GM23338 (cell line): ENCODE data around the gene PSKH1. TPM values are rescaled to one million over a fixed set of nuclear protein-coding genes. Genes with fewer than 3 reads are reported as not detected.

Source experiments
- ATAC-seq: fragments of 200-7000 bp; cut with Tn5 transposase; 3 replicates; pipeline ENCODE4 v1.9.1; 2020
- DNase-seq: peaks from one replicate; pipeline ENCODE4 v3.0.0-alpha.2; 2015; ENCODE audit warnings: low spot score
- H2AFZ ChIP-seq: fragments of 200-600 bp; sonication (generic); 2 replicates; pipeline ENCODE4 v1.8.0; 2016; ENCODE audit warnings: antibody characterized with exemption, mild to moderate bottlenecking, moderate library complexity
- H3F3A ChIP-seq: fragments of 200-600 bp; sonication (generic); replicated peaks from 2 replicates; pipeline ENCODE4 v1.8.0; 2017; ENCODE audit warnings: antibody characterized with exemption, mixed run types, low read depth
- H3K27ac ChIP-seq: fragments of 200-600 bp; sonication (generic); 2 replicates; pipeline ENCODE4 v1.6.1; 2016; ENCODE audit warnings: low read depth
- H3K27me3 ChIP-seq: fragments of 200-600 bp; sonication (generic); 2 replicates; pipeline ENCODE4 v1.8.0; 2016; ENCODE audit warnings: mild to moderate bottlenecking, mixed run types, moderate library complexity; ENCODE audit not compliant: insufficient read depth
- H3K36me3 ChIP-seq: fragments of 200-600 bp; sonication (generic); 2 replicates; pipeline ENCODE4 v1.8.0; 2016; ENCODE audit warnings: mild to moderate bottlenecking; ENCODE audit not compliant: insufficient read depth
- H3K4me1 ChIP-seq: fragments of 200-600 bp; sonication (generic); 2 replicates; pipeline ENCODE4 v1.8.0; 2016; ENCODE audit warnings: mild to moderate bottlenecking, moderate library complexity; ENCODE audit not compliant: insufficient read depth
- H3K4me2 ChIP-seq: fragments of 200-600 bp; sonication (generic); 2 replicates; pipeline ENCODE4 v1.7.1; 2017; ENCODE audit warnings: mixed run types
- H3K4me3 ChIP-seq: fragments of 200-600 bp; sonication (generic); 2 replicates; pipeline ENCODE4 v1.6.1; 2016; ENCODE audit warnings: mixed run types
- H3K79me2 ChIP-seq: fragments of 200-600 bp; sonication (generic); replicated peaks from 2 replicates; pipeline ENCODE4 v1.8.0; 2017; ENCODE audit warnings: mild to moderate bottlenecking; ENCODE audit not compliant: insufficient read depth
- H3K9me2 ChIP-seq: fragments of 200-600 bp; sonication (generic); 2 replicates; pipeline ENCODE4 v1.8.0; 2017; ENCODE audit not compliant: insufficient read depth
- H4K20me1 ChIP-seq: fragments of 200-600 bp; sonication (generic); replicated peaks from 2 replicates; pipeline ENCODE4 v1.8.0; 2017; ENCODE audit warnings: mild to moderate bottlenecking; ENCODE audit not compliant: insufficient read depth
- H3K27ac Mint-ChIP-seq: 2 replicates; pipeline ENCODE4 v1.8.0; 2020; ENCODE audit warnings: inconsistent platforms, mild to moderate bottlenecking, moderate library complexity, mixed read lengths
- H3K27me3 Mint-ChIP-seq: 3 replicates; pipeline ENCODE4 v1.8.0; 2022; ENCODE audit warnings: low read depth, mild to moderate bottlenecking, moderate library complexity, mixed read lengths, inconsistent platforms; ENCODE audit not compliant: insufficient read depth, poor library complexity
- H3K36me3 Mint-ChIP-seq: 3 replicates; pipeline ENCODE4 v1.8.0; 2021; ENCODE audit warnings: low read depth, mild to moderate bottlenecking, inconsistent platforms, moderate library complexity, mixed read lengths
- H3K4me1 Mint-ChIP-seq: 3 replicates; pipeline ENCODE4 v1.8.0; 2020; ENCODE audit warnings: mild to moderate bottlenecking, inconsistent platforms, mixed read lengths
- H3K4me3 Mint-ChIP-seq: 3 replicates; pipeline ENCODE4 v1.8.0; 2021; ENCODE audit warnings: moderate library complexity, mild to moderate bottlenecking, inconsistent platforms, mixed read lengths
- H3K9me3 Mint-ChIP-seq: 3 replicates; pipeline ENCODE4 v1.8.0; 2020; ENCODE audit warnings: moderate library complexity, mild to moderate bottlenecking, inconsistent platforms, mixed read lengths
- CTCF ChIP-seq, 2 experiments: fragments of 200-600 bp in 1 of 2; sonication (generic) in 1 of 2; conservative IDR thresholded peaks; 2 replicates each; pipeline versions ENCODE4 v1.5.1 to v1.6.1; 2016 to 2017; ENCODE audit warnings: antibody characterized with exemption in 2 of 2, low read depth in 2 of 2, mild to moderate bottlenecking in 2 of 2, moderate library complexity in 1 of 2
- ETS1 ChIP-seq: IDR thresholded peaks from 2 replicates; pipeline ENCODE4 v1.6.1; 2016; ENCODE audit warnings: antibody characterized with exemption
- EZH2 ChIP-seq: fragments of 200-600 bp; sonication (generic); IDR thresholded peaks from one replicate; pipeline ENCODE4 v1.8.0; 2017; ENCODE audit warnings: antibody characterized with exemption, mild to moderate bottlenecking, low read depth; ENCODE audit not compliant: unreplicated experiment
- EZH2phosphoT487 ChIP-seq: fragments of 200-600 bp; sonication (generic); IDR thresholded peaks from one replicate; pipeline ENCODE4 v1.8.1; 2018; ENCODE audit warnings: antibody characterized with exemption; ENCODE audit not compliant: unreplicated experiment
- JUNB ChIP-seq: IDR thresholded peaks from one replicate; pipeline ENCODE4 v1.6.1; 2016; ENCODE audit warnings: antibody characterized with exemption; ENCODE audit not compliant: unreplicated experiment
- POLR2AphosphoS5 ChIP-seq: IDR thresholded peaks from 2 replicates; pipeline ENCODE4 v1.6.1; 2016; ENCODE audit warnings: antibody characterized with exemption, low read depth
- REST ChIP-seq: IDR thresholded peaks from one replicate; pipeline ENCODE4 v1.6.1; 2018; ENCODE audit warnings: antibody characterized with exemption; ENCODE audit not compliant: unreplicated experiment
- STAT1 ChIP-seq: IDR thresholded peaks from one replicate; pipeline ENCODE4 v1.6.1; 2016; ENCODE audit warnings: antibody characterized with exemption; ENCODE audit not compliant: unreplicated experiment
- ZNF114 ChIP-seq: fragments of 250-450 bp; sonication (Bioruptor Pico); IDR thresholded peaks from 2 replicates; pipeline ENCODE4 v1.5.0; 2020; ENCODE audit warnings: mild to moderate bottlenecking, moderate library complexity
- ZNF331 ChIP-seq: fragments of 250-450 bp; sonication (Bioruptor Pico); IDR thresholded peaks from 2 replicates; pipeline ENCODE4 v1.5.0; 2020; ENCODE audit warnings: low read depth, mild to moderate bottlenecking, moderate library complexity
- polyA plus RNA-seq: library from polyadenylated mRNA; unstranded; fragments of >200 nt; fragmentation: Nextera tagmentation; extraction: Ambion mirVana; gene quantifications from 2 replicates; pipeline ENCODE4 v1.2.1, GENCODE V29; 2016
- total RNA-seq: library from RNA; depleted of rRNA; stranded (reverse); fragments of >200 nt; shearing (Covaris generic); gene quantifications from 2 replicates; pipeline ENCODE4 v1.2.3, GENCODE V29; 2014

The PSKH1 gene
- total and polyA plus RNA-seq, 2 experiments from 2014 or later: 14.3 to 23.9 TPM

- H3K27ac Mint-ChIP-seq: peak overlapping the region; percentile 76; the same call in 1 of the 2 replicates
- H4K20me1 ChIP-seq: peaks cover 10% of the 10 kb centered on the region
- no peaks in the 10 kb centered on the region; the same call in 2 of the 3 replicates for H3K9me3 Mint-ChIP-seq
- peak overlapping the region; percentile 99 for H3K4me2 ChIP-seq
- H3K9me2 ChIP-seq: no peaks in the 10 kb centered on the region
- peak; percentile 49; the same call in 1 of the 2 replicates for TF ChIP-seq POLR2AphosphoS5
- no peak for TF ChIP-seq EZH2
- TF ChIP-seq CTCF (conservative IDR thresholded peaks at IDR 0.05; ENCODE audit: low read depth in 2 of 2): 0 out of 4 replicates have a peak, but pooled peaks of 1 of the 2 experiments have one; percentile 27
- peaks cover 36% of the 10 kb centered on the region for H3K4me1 Mint-ChIP-seq
- H3K36me3 ChIP-seq: no peaks in the 10 kb centered on the region; the same call in 1 of the 2 replicates
- no peaks in the 10 kb centered on the region for H3K27me3 ChIP-seq
- no peaks in the 10 kb centered on the region; the same call in 2 of the 3 replicates for H3K36me3 Mint-ChIP-seq
- peak overlapping the region; percentile 89 for H3K4me3 Mint-ChIP-seq
- H3K27ac ChIP-seq: 0 out of 2 replicates have a peak overlapping the region, but pooled peaks have one; percentile 48
- peak overlapping the region; percentile 91 for H3K4me3 ChIP-seq
- peak overlapping the region; percentile 97; the same call in 1 of the 2 replicates for H2AFZ ChIP-seq
- ATAC-seq (peak; percentile 38), DNase-seq (peak; percentile 81)
- peaks cover 30% of the 10 kb centered on the region for H3K4me1 ChIP-seq
- H3F3A ChIP-seq: 0 out of 2 replicates have a peak, but pooled peaks cover 19% of the 10 kb centered on the region
- peaks cover 33% of the 10 kb centered on the region for H3K79me2 ChIP-seq
- peaks cover 17% of the 10 kb centered on the region for H3K27me3 Mint-ChIP-seq
Observed at GRCh38 chr16:67969254-67970039, 76.4 kb downstream of the PSKH1 start.

- no peak overlapping the region for H3K27ac Mint-ChIP-seq
- Histone ChIP-seq H3K79me2 (peaks cover 18% of the 10 kb centered on the region), H4K20me1 (peaks cover 7% of the 10 kb centered on the region; the same call in 1 of the 2 replicates), H3K4me2 (no peak overlapping the region), H3K9me2 (no peaks in the 10 kb centered on the region), H3K27me3 (no peaks in the 10 kb centered on the region), H3F3A (0 out of 2 replicates have a peak, but pooled peaks cover 11% of the 10 kb centered on the region), H3K36me3 (no peaks in the 10 kb centered on the region), H3K27ac (no peak overlapping the region), H3K4me1 (peaks cover 16% of the 10 kb centered on the region), H3K4me3 (no peak overlapping the region), H2AFZ (no peak overlapping the region)
- peaks cover 16% of the 10 kb centered on the region for H3K27me3 Mint-ChIP-seq
- no peaks in the 10 kb centered on the region for H3K36me3 Mint-ChIP-seq
- H3K4me1 Mint-ChIP-seq: peaks cover 20% of the 10 kb centered on the region
- H3K9me3 Mint-ChIP-seq: no peaks in the 10 kb centered on the region
- ATAC-seq (no peak), DNase-seq (no peak)
- H3K4me3 Mint-ChIP-seq: no peak overlapping the region
- TF ChIP-seq ZNF331 (CRISPR knock-in tag) (no peak), POLR2AphosphoS5 (no peak), EZH2phosphoT487 (no peak), JUNB (no peak), ZNF114 (CRISPR knock-in tag) (no peak), CTCF (conservative IDR thresholded peaks at IDR 0.05; ENCODE audit: low read depth in 2 of 2) (no peak), STAT1 (no peak), REST (no peak), ETS1 (no peak)
Observed at GRCh38 chr16:67971111-67971510, 78.1 kb downstream of the PSKH1 start.
